Measurements from ENCODE around the gene GPR152.
A peak's percentile ranks its signal among the peaks of the same experiment; 100 is the strongest.
"Not testable (repeated sequence)": the region's sequence is repeated elsewhere in the genome, so short reads cannot be mapped to it uniquely, and the experiment has no call there.

The GPR152 gene

DNA sequence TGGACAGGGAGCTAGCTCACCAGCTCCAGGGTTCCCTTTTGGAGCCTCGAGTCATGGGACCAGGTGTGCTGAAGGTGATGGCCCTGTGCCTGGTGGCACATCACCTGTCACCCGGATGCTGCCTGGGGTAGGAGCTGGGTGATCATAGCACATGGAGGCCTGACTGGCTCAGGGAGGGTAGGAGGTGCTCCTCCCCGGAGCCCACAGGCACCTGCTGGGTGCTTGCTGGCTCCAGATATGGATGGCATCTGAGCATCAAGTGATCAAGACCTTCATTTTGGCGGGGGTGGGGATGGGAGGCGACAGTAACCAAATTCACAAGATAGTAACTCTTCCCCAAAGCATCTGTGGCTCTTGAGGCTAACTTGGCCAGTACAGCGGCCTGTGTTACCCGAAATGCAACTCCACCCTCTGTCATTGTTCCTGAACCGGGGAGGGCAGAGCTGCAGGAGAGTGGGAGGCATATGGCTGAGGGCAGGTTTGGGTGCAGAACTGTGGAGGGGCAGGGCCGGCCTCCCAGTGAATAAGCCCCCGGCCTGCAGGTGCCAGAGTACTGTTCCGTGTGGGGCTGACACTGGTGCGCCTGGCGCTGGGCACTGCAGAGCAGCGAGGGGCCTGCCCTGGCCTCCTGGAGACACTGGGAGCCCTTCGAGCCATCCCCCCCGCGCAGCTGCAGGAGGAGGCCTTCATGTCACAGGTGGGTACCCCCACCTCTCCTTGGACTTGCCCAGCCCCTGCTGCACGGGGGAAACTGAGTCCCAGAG lies 43.9 kb downstream of the GPR152 start:
- DNase-seq = no peak

DNA sequence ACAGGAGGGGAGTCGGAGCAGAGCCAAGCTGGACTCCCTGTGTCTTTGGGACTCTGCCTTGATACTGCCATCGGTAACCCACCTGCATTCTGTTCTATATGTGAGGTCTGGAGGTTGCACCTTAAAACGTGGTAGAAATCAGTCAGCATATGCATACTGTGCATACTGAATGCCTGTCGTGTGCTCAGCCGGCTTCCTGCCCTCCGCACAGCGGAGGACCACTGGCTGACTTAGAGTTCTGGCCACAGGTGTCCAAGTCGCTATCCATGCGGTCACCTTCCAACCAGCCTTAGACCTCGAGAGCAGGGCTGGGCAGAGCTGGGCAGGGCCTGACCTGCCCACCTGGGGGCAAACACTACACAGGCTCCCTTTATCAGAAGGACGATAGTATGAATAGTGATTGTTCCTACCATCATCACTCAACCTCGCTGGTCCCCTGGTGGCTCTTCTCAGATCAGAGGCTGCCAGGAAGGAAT lies 44.8 kb downstream of the GPR152 start:
- no peak for DNase-seq

DNA sequence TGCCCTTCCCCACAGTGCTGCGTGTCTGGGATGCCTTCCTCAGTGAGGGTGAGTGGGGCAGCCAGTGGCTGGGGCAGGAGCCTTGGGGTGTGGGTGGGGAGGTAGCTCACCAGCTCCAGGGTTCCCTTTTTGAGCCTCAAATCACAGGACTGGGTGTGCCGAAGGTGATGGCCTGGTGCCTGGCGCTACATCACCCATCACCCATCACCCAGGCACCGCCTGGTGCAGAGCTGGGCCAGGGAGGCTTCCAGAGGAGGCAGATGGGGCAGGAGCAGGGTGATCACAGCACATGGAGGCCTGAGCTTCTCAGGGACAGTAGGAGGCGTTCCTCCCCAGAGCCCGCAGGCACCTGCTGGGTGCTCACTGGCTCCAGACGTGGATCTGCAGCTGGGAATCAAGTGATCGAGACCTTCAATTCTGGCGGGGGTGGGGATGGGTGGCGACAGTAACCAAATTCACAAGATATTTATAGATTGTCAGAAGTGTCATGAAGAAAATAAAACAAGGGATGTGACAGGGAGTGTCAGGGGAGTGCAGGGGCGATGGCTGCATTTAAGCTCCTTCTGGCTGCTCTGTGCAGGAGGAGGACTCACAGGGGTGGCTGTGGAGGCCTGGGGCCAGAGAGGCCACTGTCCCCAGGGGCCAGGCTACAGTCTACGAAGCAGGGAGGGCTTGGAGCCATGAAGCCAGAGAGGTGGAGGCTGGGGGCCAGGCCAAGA lies 45.4 kb downstream of the GPR152 start:
- DNase-seq = no peak

DNA sequence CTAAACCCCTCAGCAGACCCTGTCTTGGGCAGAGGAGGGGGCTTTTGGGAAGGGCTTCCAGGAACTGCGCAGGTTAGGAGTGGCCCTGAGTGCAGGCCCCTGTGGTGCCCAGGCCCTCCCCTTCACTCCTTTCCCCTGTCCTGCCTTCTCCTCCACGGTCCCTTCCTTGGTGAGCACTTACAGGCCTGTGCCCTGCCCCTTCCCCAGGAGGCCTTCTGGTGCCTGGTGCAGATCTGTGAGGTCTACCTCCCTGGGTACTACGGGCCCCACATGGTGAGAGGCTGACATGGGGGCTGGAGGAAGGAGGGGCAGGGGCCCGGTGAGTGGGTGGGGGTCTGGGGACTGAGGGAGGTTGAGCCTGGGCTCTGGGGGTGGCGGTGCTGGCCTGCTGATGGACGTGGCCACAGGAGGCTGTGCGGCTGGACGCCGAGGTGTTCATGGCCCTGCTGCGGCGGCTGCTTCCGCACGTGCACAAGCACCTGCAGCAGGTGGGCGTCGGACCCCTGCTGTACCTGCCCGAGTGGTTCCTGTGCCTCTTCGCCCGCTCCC lies 46.0 kb downstream of the GPR152 start:
- DNase-seq = no peak

DNA sequence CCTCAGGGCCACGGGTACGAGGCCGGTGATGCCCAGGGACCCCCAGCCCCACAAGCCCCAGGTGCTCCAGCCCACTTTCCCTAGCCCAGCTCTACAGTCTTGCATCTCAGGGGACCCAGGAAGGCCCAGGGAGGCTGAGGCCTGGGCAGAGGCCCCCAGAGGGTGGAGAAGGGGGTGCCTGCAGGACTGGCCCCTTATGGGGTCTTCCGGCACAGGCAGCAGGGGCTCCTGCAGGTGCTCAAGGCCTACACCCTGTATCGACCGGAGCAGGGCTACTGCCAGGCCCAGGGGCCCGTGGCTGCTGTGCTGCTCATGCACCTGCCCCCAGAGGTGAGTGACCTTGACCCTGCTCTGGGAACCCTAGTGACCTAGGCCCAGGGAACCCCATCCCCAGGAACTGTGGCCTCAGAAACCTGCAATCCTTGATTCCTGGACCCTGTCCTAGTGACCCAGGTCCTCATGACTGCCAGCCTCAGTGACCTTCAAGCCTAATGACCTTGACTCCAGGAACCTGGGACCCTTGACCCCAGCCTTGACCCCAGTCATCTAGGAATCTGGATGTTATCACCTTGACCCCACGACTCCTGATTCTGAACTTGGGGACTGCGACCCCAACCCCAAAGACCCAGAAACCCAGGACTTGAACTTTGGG lies 46.7 kb downstream of the GPR152 start:
- no peak for DNase-seq

DNA sequence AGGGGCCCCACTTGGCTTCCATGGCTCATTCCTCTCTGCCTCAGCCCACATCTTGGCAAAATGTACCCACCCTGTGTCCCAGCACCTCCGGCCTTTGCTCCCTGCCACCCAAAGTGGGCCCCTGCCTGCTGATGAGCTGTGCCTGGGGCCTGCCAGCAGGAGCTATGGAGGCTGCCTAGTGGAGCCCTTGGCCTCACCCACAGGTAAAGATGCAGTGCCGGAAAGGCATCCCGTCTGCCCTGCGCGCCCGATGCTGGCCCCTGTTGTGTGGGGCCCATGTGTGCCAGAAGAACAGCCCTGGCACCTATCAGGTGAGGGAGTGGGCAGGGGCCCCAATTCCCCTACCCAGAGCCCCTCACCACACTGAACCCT lies 47.3 kb downstream of the GPR152 start:
- no peak for DNase-seq

DNA sequence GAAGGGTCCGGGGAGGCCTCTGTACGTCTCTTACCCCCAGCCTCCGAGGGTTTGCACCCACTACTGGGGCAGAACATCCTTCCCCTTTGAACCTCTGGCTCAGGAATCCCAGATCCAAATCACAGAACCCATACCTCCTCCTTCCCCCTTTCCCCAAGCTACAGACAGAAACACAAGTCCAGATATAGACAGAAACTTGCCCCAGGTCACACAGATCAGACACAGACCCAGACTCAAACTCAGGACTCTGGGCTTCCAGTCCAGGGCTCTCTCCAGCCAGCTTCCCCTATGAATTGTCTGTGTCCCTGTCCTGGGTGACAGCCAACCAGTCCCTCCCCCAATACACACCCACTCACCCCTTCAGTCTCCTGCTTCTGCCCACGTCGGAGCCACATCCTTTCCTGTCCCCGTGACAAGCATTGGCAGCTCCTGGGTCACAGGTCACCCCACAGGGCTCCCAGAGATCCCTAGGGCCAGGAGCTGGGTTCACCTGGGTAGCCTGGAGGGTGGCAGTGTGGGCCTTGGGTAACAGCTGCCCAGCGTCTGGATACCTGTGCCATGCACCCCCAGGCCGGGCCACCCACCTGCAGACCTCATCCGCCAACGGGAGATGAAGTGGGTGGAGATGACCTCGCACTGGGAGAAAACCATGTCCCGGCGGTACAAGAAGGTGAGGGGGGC lies 47.9 kb downstream of the GPR152 start:
- no peak for DNase-seq

DNA sequence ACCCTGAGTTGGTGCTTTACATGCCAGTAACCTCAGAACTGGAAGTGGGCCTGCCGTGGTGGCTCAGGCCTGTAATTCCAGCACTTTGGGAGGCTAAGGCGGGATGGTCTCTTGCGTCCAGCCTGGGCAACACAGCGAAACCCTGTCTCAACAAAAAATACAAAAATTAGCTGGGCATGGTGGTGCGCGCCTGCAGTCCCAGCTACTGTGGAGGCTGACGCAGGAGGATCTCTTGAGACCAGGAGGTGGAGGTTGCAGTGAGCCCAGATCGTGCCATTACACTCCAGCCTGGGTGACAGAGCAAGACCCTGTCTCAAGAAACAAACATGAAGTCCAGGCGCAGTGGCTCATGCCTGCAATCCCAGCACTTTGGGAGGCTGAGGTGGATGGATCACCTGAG lies 49.4 kb downstream of the GPR152 start:
- not testable (repeated sequence) for DNase-seq

DNA sequence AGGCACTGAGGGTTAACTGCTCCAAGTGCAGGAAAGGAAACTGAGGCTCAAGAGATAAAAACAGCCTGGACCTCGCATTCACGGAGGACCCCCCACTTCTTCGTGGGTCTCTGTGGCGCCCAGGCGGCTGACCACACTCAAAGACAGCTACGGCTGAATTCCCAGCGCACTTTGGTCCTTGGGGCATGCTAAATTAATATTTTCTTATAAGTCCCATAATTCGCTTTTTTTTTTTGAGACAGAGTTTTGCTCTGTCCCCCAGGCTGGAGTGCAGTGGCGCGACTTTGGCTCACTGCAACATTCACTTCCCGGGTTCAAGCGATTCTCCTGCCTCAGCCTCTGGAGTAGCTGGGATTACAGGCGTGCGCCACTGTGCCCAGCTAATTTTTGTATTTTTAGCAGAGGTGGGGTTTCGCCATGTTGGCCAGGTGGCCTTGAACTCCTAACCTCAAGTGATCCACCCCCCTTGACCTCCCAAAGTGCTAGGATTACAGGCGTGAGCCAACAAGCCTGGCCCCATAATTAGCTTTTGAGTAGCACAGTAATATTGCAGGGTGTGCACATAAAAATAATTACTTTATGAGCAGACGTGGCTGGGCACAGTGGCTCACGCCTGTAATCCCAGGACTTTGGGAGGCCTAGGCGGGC lies 50.2 kb downstream of the GPR152 start:
- DNase-seq = not testable (repeated sequence)

DNA sequence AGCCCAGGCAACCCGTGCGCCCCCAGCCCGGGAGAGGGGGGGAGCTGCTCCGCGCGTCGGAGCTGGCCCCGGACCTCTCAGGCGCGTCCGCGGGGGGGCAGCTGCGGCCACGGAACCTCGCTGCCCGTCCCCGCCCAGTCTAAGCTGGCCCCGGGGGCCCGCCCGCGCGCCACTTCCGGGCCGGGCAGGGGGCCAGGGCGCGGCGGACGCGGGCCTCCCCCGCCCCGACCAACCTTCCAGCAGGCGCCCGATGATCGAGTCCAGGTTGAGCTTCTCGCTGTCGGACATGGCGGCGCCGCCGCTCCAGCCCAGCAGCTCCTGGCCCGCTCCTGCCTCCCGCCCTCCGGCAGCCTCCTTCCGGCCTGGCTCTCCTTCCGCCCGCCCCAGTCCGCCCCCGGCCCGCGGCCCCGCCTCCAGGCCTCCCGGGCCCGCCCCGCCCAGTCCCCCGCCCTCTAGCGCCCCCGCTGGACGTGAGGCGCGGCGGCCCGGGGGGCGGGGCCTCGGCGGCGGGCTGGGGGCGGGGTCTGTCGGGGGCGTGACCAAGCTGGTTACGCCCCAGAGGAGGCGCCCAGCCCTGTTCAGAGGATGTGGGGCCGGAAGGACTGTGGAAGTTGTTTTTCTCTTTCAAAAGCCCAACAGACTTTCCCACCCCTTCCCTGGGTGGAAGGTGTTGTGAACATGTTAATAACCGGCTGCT lies 50.9 kb downstream of the GPR152 start, which contains the start of gene PPP1CA:
PPP1CA (minus strand) TSS at position 364 of the 697 bp plus-strand sequence; CDS start at position 288, 76 bp downstream.
- DNase-seq = peak; percentile 86
